GM06990 (cell line): Measurements from ENCODE around the gene NIPBL.

Experiments
- DNase-seq: peaks from one replicate; pipeline ENCODE4 v3.0.0-alpha.2; 2011; ENCODE audit not compliant: insufficient read length; ENCODE audit errors: extremely low read depth
- H3K27me3 ChIP-seq: replicated peaks from 2 replicates; pipeline ENCODE4 v1.6.0; 2011; ENCODE audit warnings: low read length; ENCODE audit not compliant: control insufficient read depth, insufficient read depth
- H3K36me3 ChIP-seq: 2 replicates; pipeline ENCODE4 v1.5.1; 2011; ENCODE audit warnings: low read length; ENCODE audit not compliant: control insufficient read depth, insufficient read depth
- H3K4me3 ChIP-seq: replicated peaks from 2 replicates; pipeline ENCODE4 v1.5.1; 2011; ENCODE audit warnings: low read depth, mild to moderate bottlenecking, control low read depth, low read length
- CTCF ChIP-seq: IDR thresholded peaks from 2 replicates; pipeline ENCODE4 v1.5.1; 2011; ENCODE audit warnings: low read length, control low read depth, mild to moderate bottlenecking, inconsistent platforms; ENCODE audit not compliant: insufficient read depth, poor library complexity, severe bottlenecking

The NIPBL gene

GRCh38 chr5:36870399-36871040, 6.0 kb upstream of the NIPBL start:
- peak; percentile 53 for DNase-seq
- peak; percentile 49 for TF ChIP-seq CTCF
- Histone ChIP-seq H3K36me3 (no peaks in the 10 kb centered on the region), H3K4me3 (no peak overlapping the region), H3K27me3 (no peaks in the 10 kb centered on the region)

- no peak for DNase-seq
- Histone ChIP-seq H3K4me3 (peak overlapping the region; percentile 70), H3K36me3 (no peaks in the 10 kb centered on the region), H3K27me3 (no peaks in the 10 kb centered on the region)
- TF ChIP-seq CTCF = no peak
These were observed 2.1 kb upstream of the NIPBL start for GRCh38 chr5:36874465-36874864.

GRCh38 chr5:36875051-36875789, 1.3 kb upstream of the NIPBL start:
- no peaks in the 10 kb centered on the region for H3K27me3 ChIP-seq
- no peaks in the 10 kb centered on the region for H3K36me3 ChIP-seq
- TF ChIP-seq CTCF = no peak
- DNase-seq = peak; percentile 64
- peak overlapping the region; percentile 70 for H3K4me3 ChIP-seq

- peak; percentile 73 for TF ChIP-seq CTCF
- peak overlapping the region; percentile 70 for H3K4me3 ChIP-seq
- peak; percentile 84 for DNase-seq
- no peaks in the 10 kb centered on the region for H3K36me3 ChIP-seq
- no peaks in the 10 kb centered on the region for H3K27me3 ChIP-seq
These were observed 725 bp upstream of the NIPBL start for GRCh38 chr5:36875790-36876298.

- peak overlapping the region; percentile 70 for H3K4me3 ChIP-seq
- H3K27me3 ChIP-seq = no peaks in the 10 kb centered on the region
- no peak for TF ChIP-seq CTCF
- DNase-seq = peak; percentile 79
- no peaks in the 10 kb centered on the region for H3K36me3 ChIP-seq
These were observed 547 bp downstream of the NIPBL start for GRCh38 chr5:36876965-36877666.
